NCI-H510A (cell line): ENCODE measurements around the gene HHATL.

Source experiments
- DNase-seq: peaks from one replicate; lab custom pipeline; 2025; lab: John Stamatoyannopoulos, UW

The HHATL gene

GRCh38 chr3:42702066-42702951, at the start of gene HHATL:
HHATL (minus strand) TSS chr3:42702798; CDS start chr3:42700826, 1,972 bp downstream.
- peak; percentile 80 for DNase-seq

GRCh38 chr3:42751609-42752008, 49.0 kb upstream of the HHATL start:
- no peak for DNase-seq

- DNase-seq, result no peak
These were observed 48.2 kb upstream of the HHATL start for GRCh38 chr3:42750834-42751233.

GRCh38 chr3:42749753-42750231, 47.2 kb upstream of the HHATL start:
- no peak for DNase-seq

- DNase-seq, result no peak
These were observed 46.6 kb upstream of the HHATL start for GRCh38 chr3:42749025-42749752.

- no peak for DNase-seq
These were observed 45.0 kb upstream of the HHATL start for GRCh38 chr3:42747581-42747980.

GRCh38 chr3:42746455-42747450, 44.2 kb upstream of the HHATL start:
- DNase-seq, result no peak

- DNase-seq, result no peak
These were observed 43.3 kb upstream of the HHATL start for GRCh38 chr3:42745776-42746454.

- DNase-seq, result no peak
These were observed 42.7 kb upstream of the HHATL start for GRCh38 chr3:42745291-42745745.

- no peak for DNase-seq
These were observed 40.8 kb upstream of the HHATL start for GRCh38 chr3:42743204-42743995.

GRCh38 chr3:42742688-42743087, 40.1 kb upstream of the HHATL start:
- DNase-seq, result no peak

- DNase-seq, result no peak
These were observed 39.7 kb upstream of the HHATL start for GRCh38 chr3:42742259-42742658.

- no peak for DNase-seq
These were observed 39.2 kb upstream of the HHATL start for GRCh38 chr3:42741796-42742195.

GRCh38 chr3:42739401-42740158, 37.0 kb upstream of the HHATL start:
- DNase-seq, result no peak

- no peak for DNase-seq
These were observed 33.9 kb upstream of the HHATL start for GRCh38 chr3:42736531-42736930.

GRCh38 chr3:42736081-42736480, 33.5 kb upstream of the HHATL start:
- no peak for DNase-seq

- no peak for DNase-seq
These were observed 33.0 kb upstream of the HHATL start for GRCh38 chr3:42735615-42736014.

GRCh38 chr3:42735019-42735418, 32.4 kb upstream of the HHATL start:
- DNase-seq, result peak; percentile 61

- no peak for DNase-seq
These were observed 31.8 kb upstream of the HHATL start for GRCh38 chr3:42734263-42734860.
